ENCODE data around the gene HNF1B.
"Not testable (repeated sequence)": the region's sequence is repeated elsewhere in the genome, so short reads cannot be mapped to it uniquely, and the experiment has no call there.

The HNF1B gene

GRCh38 chr17:37744961-37745800 is at the start of gene HNF1B:
Gene HNF1B, minus strand, starts transcription at chr17:37745059. Its CDS starts 175 bp downstream, at chr17:37744884.
- no peak for DNase-seq

DNA sequence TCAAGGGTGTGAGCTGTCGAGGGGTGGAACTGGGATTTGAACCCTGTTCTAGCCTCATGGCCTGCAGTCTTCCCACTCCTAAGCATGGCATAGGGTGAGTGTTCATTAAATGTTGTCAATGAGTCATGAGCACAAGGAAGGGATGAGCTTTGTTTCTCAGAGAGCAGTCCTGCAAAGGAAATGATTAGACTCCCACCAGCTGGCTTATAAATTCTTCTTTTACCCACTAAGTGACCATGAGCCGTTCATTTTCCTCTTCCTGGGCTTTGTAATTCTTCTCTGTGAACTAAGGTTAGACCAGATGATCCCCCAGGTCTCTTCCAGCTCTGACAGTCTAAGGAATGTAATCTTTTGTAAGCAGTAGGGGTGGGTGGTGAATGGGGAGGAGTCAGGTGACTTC is 47.9 kb upstream of the HNF1B start:
- no peak for DNase-seq

- DNase-seq = peak; percentile 40
Measured at GRCh38 chr17:37791447-37792399, 46.9 kb upstream of the HNF1B start.

DNA sequence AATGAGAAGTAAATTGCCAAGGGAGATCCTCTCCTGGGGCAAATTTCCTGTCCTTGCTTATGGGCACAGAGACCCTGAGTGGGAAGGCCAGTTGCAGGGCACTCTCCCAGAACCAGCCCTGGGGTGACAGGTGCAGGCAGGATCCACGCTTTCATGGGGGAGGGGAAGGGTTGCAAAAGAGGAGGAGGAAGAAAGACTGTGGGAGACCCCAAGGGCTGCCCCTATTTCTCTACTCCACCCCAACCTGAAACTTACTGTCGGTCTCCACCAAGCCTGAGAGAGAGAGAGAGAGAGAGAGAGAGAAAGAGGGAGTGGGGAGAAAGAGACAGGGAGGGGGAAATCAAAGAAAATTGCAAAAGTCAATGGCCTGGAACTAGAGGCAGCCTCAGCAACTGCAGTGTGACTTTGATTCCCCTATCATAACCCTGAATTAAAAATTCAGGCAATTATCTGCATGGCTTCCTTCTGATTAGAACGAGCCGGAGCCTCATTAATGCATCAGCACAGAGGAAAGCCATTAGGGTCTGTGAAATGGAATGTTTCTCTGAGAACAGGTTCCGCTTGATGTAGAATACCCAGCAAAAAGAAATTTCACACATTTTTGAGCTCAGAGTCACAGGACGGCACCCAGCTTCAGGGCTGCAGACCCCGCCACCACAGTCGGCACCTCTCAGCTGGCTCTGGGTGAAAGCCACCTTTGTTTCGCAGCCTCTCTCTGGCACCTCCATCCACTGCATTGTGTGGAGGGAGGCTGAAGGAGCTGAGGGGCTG is 45.1 kb upstream of the HNF1B start:
- no peak for DNase-seq

DNA sequence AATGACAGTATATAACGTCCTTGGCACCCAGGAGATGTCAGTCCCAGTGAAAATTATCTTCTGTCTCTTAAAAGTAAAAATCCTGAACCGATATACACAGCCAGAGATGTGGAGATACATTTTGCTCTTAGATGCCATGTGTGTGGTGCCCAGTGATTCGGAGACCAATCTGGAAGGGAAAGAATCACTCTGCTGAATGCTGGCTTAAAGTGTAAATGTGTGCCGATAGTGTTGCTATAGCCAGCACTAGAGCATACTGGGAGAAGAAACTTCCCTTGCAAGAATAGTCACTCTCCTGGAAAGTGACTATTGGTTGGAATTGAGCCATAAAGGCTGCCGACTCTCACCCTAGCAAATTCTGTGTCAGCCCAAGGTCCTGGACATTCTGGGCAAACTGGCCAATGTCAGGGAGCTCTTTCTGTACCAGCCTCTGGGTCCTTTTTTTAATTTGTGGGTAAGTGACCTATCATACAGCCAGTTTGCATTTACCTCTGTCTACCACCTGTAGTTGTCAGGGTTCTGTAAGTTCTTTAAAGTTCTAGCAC is 44.2 kb upstream of the HNF1B start:
- DNase-seq = no peak

DNA sequence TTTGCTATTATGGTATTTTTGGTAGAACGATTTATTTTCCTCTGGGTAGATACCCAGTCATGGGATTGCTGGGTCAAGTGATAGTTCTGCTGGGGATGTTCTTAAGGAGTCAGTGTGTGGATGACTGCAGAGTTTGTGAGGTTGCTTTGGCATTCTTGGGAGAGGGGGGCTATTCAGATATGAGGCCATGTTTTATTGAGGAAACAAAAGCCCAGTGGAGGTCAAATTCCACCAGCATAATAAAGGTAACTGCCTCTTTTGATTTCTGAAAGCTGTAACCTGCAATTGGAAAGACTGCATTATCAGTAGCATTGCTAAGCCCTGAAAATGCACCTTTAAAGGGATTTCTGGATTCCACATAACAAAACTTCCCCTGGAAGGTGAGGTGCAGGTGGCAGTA is 43.7 kb upstream of the HNF1B start:
- no peak for DNase-seq

- no peak for DNase-seq
Measured at GRCh38 chr17:37787055-37787757, 42.3 kb upstream of the HNF1B start.

GRCh38 chr17:37786481-37786880 is 41.6 kb upstream of the HNF1B start:
- DNase-seq = no peak

DNA sequence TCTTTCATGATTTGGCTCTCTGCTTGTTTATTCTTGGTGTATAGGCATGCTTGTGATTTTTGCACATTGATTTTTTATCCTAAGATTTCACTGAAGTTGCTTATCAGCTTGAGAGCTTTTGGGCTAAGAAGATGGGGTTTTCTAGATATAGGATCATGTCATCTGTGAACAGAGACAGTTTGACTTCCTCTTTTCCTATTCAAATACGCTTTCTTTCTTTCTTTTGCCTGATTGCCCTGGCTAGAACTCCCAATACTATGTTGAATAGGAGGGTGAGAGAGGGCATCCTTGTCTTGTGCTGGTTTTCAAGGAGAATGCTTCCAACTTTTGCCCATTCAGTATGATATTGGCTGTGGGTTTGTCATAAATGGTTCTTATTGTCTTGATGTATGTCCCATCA is 37.6 kb upstream of the HNF1B start:
- DNase-seq = not testable (repeated sequence)

DNA sequence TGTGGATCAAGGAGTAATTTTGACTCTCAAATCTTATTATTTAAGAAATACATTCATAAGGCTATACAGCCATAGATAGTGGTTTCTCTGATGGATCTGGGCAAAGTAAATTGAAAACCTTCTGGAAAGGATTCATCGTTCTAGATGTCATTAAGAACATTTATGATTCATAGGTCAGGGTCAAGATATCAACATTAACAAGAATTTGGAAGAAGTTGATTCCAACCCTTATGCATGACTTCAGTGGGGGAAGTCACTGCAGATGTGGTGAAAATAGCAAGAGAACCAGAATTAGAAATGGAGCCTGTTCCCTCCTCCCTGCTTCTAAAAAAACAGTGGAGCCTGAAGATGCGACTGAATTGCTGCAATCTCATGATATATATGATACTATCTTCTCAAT is 36.6 kb upstream of the HNF1B start:
- no peak for DNase-seq

DNA sequence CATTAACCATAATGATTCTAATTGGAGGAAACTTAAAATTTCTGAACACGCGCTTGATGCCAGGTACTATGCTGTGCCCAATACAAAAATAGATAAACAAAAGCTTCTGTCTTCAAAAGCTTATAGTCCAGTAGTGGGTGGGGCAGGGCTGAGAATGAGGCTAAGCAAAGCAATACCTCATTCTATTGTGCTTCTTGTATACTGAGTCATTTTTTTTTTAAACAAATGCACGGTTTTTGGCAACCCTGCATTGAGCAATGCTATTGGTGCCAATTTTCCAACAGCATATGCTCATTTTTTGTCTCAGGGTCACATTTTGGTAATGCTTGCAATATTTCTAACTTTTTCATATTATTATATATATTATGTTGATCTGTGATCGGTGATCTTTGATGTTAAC is 34.7 kb upstream of the HNF1B start:
- DNase-seq = no peak

DNA sequence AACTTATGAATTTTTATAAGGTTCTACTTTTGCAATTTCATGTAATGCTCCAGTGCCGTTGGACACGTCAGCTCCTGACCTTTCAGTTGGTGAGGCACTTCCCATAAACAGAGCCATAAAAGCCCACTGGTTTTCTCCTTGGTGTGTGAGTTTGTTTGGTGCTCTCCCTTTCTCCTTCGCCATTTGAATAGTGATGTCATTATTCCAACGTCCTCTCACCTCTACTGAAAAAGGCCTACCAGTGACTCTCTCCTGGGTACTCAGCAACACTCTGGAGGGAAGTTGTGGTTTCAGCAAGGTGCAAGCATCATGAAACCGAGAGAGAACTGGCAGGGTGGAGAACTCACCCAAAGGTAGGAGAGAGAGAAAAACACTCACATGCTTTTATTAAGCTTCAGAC is 29.6 kb upstream of the HNF1B start:
- DNase-seq = no peak

DNA sequence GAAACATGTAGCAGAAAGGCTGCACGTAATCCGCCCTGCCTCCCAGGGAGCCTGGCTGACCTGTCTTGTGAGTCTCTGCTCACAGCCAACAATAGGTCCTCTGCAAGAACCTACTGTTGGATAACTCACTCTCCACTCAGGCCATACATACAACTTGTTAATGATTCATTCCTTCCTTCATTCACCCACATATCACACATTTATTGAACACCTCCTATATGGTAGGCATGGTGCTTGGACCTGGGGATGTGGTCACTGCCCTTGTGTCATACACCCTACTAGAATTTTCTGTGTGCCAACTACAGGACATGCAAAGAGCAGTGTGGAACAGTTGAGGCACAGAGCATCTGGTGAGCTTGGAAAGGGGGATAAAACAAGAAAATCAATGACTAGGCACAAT is 28.1 kb upstream of the HNF1B start:
- no peak for DNase-seq

- DNase-seq = peak; percentile 36
Measured at GRCh38 chr17:37770631-37771518, 26.0 kb upstream of the HNF1B start.

DNA sequence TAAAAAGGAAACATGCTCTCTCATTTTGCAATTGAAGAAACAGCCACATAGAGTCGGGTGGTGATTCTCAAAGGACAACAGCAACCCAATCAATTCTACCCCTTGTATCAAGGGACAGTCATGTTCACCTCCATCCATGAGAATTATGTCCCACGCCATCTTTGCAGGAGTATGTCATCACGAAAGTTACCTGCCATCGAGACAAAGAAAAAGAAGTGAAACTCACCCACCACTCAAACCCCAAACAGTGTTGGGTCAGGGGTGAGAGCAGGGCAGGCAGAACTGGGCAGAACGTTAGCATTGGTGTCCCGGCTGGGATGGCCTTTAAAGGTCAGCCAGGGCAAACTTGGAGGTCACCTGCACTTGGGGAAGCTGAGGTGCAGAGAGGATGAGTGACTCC is 24.2 kb upstream of the HNF1B start:
- no peak for DNase-seq

GRCh38 chr17:37768438-37768837 is 23.6 kb upstream of the HNF1B start:
- DNase-seq = no peak

- no peak for DNase-seq
Measured at GRCh38 chr17:37766971-37767370, 22.1 kb upstream of the HNF1B start.

GRCh38 chr17:37764383-37764782 is 19.5 kb upstream of the HNF1B start:
- no peak for DNase-seq

DNA sequence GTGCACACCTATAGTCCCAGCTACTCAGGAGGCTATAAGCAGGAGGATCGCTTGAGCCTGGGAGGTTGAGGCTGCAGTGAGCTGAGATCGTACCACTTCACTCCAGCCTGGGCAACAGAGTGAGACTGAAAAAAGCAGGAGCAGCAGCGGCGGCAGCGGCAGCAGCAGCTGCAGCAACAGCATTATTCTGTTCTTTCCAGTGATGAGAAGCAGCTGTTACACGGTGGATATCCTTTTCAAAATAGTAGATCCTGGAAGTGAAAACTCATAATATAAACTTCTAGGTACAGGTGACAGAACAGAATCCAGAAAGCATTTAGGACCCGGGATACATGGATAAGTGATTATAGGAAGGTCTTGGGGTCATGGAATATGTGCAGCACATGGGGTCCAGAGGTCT is 17.8 kb upstream of the HNF1B start:
- DNase-seq = no peak

- DNase-seq = no peak
Measured at GRCh38 chr17:37761961-37762360, 17.1 kb upstream of the HNF1B start.

DNA sequence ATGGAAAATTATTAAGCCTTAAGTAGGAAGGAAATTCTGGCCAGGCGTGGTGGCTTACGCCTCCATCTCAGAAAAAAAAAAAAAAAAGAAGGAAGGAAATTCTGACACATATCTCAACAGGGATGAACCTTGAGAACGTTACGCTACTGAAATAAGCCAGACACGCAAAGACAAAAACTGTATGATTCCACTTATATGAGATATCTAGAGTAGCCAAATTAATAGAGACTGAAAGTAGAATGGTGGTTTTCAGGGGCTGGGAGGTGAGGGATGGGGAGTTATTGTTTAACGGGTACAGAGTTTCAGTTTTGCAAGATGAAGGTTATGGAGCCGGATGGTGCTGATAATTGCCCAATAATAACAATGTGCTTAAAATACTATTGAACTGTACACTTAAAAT is 16.2 kb upstream of the HNF1B start:
- no peak for DNase-seq

Measured in CD4-positive, alpha-beta T cell treated with Interleukin-17A for 4 hours (primary cell).